Measurements from ENCODE around the gene DUS3L. TPM values are rescaled to one million over a fixed set of nuclear protein-coding genes. Genes with fewer than 3 reads are reported as not detected.
"Not testable (repeated sequence)": the region's sequence is repeated elsewhere in the genome, so short reads cannot be mapped to it uniquely, and the experiment has no call there.

Gene DUS3L
- total RNA-seq, 1 experiment from 2014 or later: 24.5 TPM

GRCh38 chr19:5774921-5775320 lies 16.0 kb downstream of the DUS3L start:
- no peak for DNase-seq (ENCODE audit: low read depth)

DNA sequence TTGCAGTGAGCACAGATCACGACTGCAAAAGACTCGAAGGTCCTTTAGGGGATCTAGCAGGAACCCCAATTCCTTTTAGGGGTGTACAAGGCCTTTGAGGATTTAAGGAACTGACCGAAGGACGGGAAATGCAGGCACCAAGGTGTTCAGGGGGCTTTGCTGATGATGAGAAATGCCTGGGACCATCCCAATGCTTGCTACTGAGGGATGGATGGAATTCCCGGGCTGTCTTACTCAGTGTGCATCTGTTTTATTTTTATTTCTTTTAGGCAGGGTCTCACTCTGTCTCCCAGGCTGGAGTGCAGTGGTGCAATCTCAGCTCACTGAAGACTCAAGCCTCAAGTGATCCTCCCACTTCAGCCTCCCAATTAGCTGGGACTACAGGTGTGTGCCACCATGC lies 17.7 kb downstream of the DUS3L start:
- no peak for DNase-seq (ENCODE audit: low read depth)

DNA sequence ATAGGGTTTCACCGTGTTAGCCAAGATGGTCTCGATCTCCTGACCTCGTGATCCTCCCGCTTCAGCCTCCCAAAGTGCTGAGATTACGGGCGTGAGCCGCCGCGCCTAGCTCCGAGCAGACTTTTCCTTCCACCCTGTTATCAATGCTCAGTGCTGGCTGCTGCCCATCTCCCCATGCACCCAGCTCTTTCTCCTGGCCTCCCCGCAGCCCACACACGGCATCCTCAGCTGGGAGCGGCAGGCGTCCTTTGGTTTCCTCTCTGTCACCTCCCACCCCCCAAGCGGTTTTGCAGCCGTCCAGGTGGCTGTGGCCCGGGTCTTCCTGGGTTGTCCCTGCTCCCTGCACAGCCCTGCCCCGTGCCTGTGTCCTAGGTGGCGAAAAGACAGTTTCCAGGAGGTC lies 18.5 kb downstream of the DUS3L start:
- no peak for DNase-seq (ENCODE audit: low read depth)

GRCh38 chr19:5767949-5768348 lies 23.0 kb downstream of the DUS3L start:
- DNase-seq (ENCODE audit: low read depth): no peak

DNA sequence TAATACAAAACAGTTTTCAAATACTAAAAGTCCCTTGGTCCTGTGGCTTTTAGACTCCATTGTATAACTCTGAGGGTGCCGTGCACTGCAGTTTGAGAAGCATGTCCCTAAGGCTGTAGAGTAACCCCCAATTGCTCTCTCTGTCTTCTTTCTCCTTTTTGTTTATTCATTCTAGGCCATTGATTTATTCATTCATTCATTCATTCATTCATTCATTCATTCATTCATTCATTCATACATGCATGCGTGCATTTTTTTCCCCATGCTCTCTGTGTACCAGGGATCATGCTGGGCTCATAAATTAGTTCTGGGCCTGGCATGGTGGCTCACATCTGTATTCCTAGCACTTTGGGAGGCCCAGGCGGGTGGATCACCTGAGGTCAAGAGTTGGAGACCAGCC lies 25.7 kb downstream of the DUS3L start:
- no peak for DNase-seq (ENCODE audit: low read depth)

DNA sequence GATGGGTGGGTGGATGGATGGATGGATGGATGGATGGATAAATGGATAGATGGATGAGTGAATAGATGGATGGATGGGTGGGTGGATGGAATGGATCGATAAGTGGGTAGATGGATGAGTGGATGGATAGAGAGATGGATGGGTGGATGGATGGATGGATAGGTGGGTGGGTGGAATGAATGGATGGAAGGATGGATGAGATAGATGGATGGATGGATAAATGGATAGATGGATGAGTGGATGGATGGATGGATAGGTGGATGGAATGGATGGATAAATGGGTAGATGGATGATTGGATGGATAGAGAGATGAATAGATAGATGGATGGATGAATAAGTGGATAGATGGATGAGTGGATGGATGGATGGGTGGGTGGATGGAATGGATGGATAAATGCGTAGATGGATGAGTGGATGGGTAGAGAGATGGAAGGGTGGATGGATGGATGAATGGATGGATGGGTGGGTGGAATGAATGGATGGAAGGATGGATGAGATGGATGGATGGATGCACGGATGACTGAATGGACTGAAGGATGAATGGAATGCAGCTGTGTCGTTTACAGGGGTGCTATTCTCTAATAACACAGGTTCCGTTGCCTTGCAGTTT lies 28.2 kb downstream of the DUS3L start:
- no peak for DNase-seq (ENCODE audit: low read depth)

GRCh38 chr19:5753743-5754142 lies 37.2 kb downstream of the DUS3L start:
- DNase-seq (ENCODE audit: low read depth): no peak

DNA sequence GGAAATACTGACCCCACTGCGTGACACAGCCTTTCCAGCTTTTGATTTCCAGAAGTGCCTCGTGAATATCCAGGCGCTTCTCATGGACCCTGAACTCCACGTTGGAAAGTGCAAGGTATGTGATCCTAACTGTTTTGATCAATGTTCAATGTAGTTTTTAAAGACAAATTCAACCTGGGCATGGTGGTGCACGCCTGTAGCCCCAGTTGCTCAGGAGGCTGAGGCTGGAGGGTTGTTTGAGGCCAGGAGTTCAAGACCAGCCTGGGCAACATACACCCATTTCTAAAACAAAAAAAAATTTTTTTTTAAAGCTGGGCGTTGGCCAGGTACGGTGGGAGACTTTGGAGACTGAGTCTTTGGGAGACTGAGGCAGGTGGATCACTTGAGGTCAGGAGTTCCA lies 39.3 kb downstream of the DUS3L start:
- DNase-seq (ENCODE audit: low read depth): no peak

DNA sequence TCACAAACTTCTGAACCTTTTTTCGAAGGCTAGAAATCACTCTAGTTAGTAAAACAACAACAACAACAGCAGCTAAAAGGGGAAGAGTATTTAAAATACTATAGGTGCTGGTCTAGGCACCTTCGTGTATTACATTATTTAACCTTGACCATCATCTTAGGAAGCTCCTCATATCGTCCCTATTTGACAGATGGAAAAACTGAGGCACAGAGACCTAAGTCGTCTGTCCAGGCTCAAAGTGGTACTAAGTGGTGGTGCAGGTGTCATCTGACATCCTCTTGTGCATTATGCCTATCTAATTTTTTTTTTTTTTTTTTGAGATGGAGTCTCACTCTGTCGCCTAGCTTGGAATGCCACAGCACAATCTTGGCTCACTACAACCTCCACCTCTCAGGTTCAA lies 41.5 kb downstream of the DUS3L start:
- no peak for DNase-seq (ENCODE audit: low read depth)

DNA sequence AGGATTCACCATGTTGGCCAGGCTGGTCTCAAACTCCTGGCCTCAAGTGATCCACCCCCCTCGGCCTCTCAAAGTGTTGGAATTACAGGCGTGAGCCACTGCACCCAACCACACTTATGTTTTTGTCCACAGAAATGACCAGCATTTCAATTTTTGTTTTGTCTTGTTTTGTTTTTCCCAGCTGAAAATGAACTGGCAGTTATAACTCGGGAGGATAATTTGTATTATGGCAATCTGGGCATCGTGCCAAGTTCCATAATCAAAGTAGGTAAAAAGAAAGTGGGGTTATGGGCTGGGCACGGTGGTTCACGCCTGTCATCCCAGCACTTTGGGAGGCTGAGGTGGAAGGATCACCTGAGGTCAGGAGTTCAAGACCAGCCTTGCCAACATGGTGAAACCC lies 42.0 kb downstream of the DUS3L start:
- not testable (repeated sequence) for DNase-seq (ENCODE audit: low read depth)

GRCh38 chr19:5744999-5745398 lies 46.0 kb downstream of the DUS3L start:
- not testable (repeated sequence) for DNase-seq (ENCODE audit: low read depth)

GRCh38 chr19:5743630-5744029 lies 47.3 kb downstream of the DUS3L start:
- DNase-seq (ENCODE audit: low read depth): no peak

- DNase-seq (ENCODE audit: low read depth): no peak
These were observed 48.9 kb downstream of the DUS3L start for GRCh38 chr19:5742051-5742450.

GRCh38 chr19:5738423-5738822 lies 52.5 kb downstream of the DUS3L start:
- no peak for DNase-seq (ENCODE audit: low read depth)

Other genes with a start within 250 kb of the DUS3L start
- 0.12 TPM in 1 of 2 replicates, not detected in the other for gene TINCR, start 223.2 kb downstream of the DUS3L start, total RNA-seq (2014; rRNA removed; shearing (Covaris generic))
- 13.6 and 14.9 TPM in 2 replicates for gene SAFB2, start 168.4 kb downstream of the DUS3L start, total RNA-seq (2014; rRNA removed; shearing (Covaris generic))
- 19.5 and 21.9 TPM in 2 replicates for gene SAFB, start 168.1 kb downstream of the DUS3L start, total RNA-seq (2014; rRNA removed; shearing (Covaris generic))
- gene MICOS13, start 110.6 kb downstream of the DUS3L start, total RNA-seq (2014; rRNA removed; shearing (Covaris generic)): 67.8 and 68.8 TPM in 2 replicates
- 9.5 and 22.4 TPM in 2 replicates for gene HSD11B1L, start 110.1 kb downstream of the DUS3L start, total RNA-seq (2014; rRNA removed; shearing (Covaris generic))
- gene RPL36, start 100.9 kb downstream of the DUS3L start, total RNA-seq (2014; rRNA removed; shearing (Covaris generic)): 738 and 947 TPM in 2 replicates
- 34.6 and 38.2 TPM in 2 replicates for gene LONP1, start 71.0 kb downstream of the DUS3L start, total RNA-seq (2014; rRNA removed; shearing (Covaris generic))
- gene CATSPERD, start 70.5 kb downstream of the DUS3L start, total RNA-seq (2014; rRNA removed; shearing (Covaris generic)): not detected in 2 replicates
- gene PRR22, start 6.4 kb downstream of the DUS3L start, total RNA-seq (2014; rRNA removed; shearing (Covaris generic)): 0.48 and 0.68 TPM in 2 replicates
- gene NRTN, start 13.9 kb upstream of the DUS3L start, total RNA-seq (2014; rRNA removed; shearing (Covaris generic)): not detected in 2 replicates
- not detected in 2 replicates for gene FUT6, start 48.5 kb upstream of the DUS3L start, total RNA-seq (2014; rRNA removed; shearing (Covaris generic))
- not detected in 2 replicates for gene FUT3, start 60.3 kb upstream of the DUS3L start, total RNA-seq (2014; rRNA removed; shearing (Covaris generic))
- not detected in 2 replicates for gene FUT5, start 79.4 kb upstream of the DUS3L start, total RNA-seq (2014; rRNA removed; shearing (Covaris generic))
- 470 and 521 TPM in 2 replicates for gene NDUFA11, start 112.6 kb upstream of the DUS3L start, total RNA-seq (2014; rRNA removed; shearing (Covaris generic))
- gene VMAC, start 113.7 kb upstream of the DUS3L start, total RNA-seq (2014; rRNA removed; shearing (Covaris generic)): 1.4 and 1.5 TPM in 2 replicates
- gene CAPS, start 123.1 kb upstream of the DUS3L start, total RNA-seq (2014; rRNA removed; shearing (Covaris generic)): 1.6 and 1.8 TPM in 2 replicates
- 54.9 and 62.6 TPM in 2 replicates for gene RANBP3, start 187.0 kb upstream of the DUS3L start, total RNA-seq (2014; rRNA removed; shearing (Covaris generic))